Measurements from ENCODE around the gene WNT9A. TPM values are rescaled to one million over a fixed set of nuclear protein-coding genes. Genes with fewer than 3 reads are reported as not detected.

The WNT9A gene
- total RNA-seq, 1 experiment from 2014 or later, result not detected

GRCh38 chr1:227888404-227889046 lies 59.2 kb downstream of the WNT9A start:
- Histone ChIP-seq H3K27me3 (replicated peaks; ENCODE audit: insufficient read depth, low read depth, low read length, poor library complexity) (no peaks in the 10 kb centered on the region), H3K4me1 (ENCODE audit: insufficient read depth, low read length, poor library complexity, severe bottlenecking) (no peaks in the 10 kb centered on the region), H3K36me3 (ENCODE audit: insufficient read depth, low read length, poor library complexity, severe bottlenecking) (no peaks in the 10 kb centered on the region), H3K4me3 (ENCODE audit: low read depth, low read length, poor library complexity, severe bottlenecking) (no peak overlapping the region), H3K27ac (ENCODE audit: low read depth, low read length, poor library complexity, severe bottlenecking) (no peak overlapping the region), H3K9me3 (ENCODE audit: low read depth, low read length, poor library complexity, severe bottlenecking) (no peaks in the 10 kb centered on the region)
- DNase-seq (ENCODE audit: low spot score), result no peak
- ChIA-PET CTCF (no interaction called here), POLR2A (ENCODE audit: low non-redundant PET) (no interaction called here)
- no peak for TF ChIP-seq CTCF (conservative IDR thresholded peaks at IDR 0.05; ENCODE audit: low read depth, low read length)
- no peak for TF ChIP-seq EZH2 (IDR thresholded peaks at IDR 0.05; ENCODE audit: borderline replicate concordance, low read depth, low read length, poor library complexity, severe bottlenecking)
- BruUV-seq (replicated peaks), result no TSS peak
- intact Hi-C loops (cut with micrococcal nuclease; ENCODE audit: unreplicated experiment), result no loop called here

GRCh38 chr1:227887697-227888403 lies 59.9 kb downstream of the WNT9A start:
- H3K4me1 ChIP-seq (ENCODE audit: insufficient read depth, low read length, poor library complexity, severe bottlenecking), result no peaks in the 10 kb centered on the region
- no peak overlapping the region for H3K27ac ChIP-seq (ENCODE audit: low read depth, low read length, poor library complexity, severe bottlenecking)
- DNase-seq (ENCODE audit: low spot score), result no peak
- H3K4me3 ChIP-seq (ENCODE audit: low read depth, low read length, poor library complexity, severe bottlenecking), result no peak overlapping the region
- ChIA-PET POLR2A (ENCODE audit: low non-redundant PET) (no interaction called here), CTCF (no interaction called here)
- H3K9me3 ChIP-seq (ENCODE audit: low read depth, low read length, poor library complexity, severe bottlenecking), result no peaks in the 10 kb centered on the region
- H3K27me3 ChIP-seq (replicated peaks; ENCODE audit: insufficient read depth, low read depth, low read length, poor library complexity), result no peaks in the 10 kb centered on the region
- intact Hi-C loops (cut with micrococcal nuclease; ENCODE audit: unreplicated experiment), result no loop called here
- H3K36me3 ChIP-seq (ENCODE audit: insufficient read depth, low read length, poor library complexity, severe bottlenecking), result no peaks in the 10 kb centered on the region
- no peak for TF ChIP-seq EZH2 (IDR thresholded peaks at IDR 0.05; ENCODE audit: borderline replicate concordance, low read depth, low read length, poor library complexity, severe bottlenecking)
- TF ChIP-seq CTCF (conservative IDR thresholded peaks at IDR 0.05; ENCODE audit: low read depth, low read length), result no peak
- BruUV-seq (replicated peaks), result no TSS peak

GRCh38 chr1:227886993-227887696 lies 60.6 kb downstream of the WNT9A start:
- CTCF ChIA-PET, result no interaction called here
- Histone ChIP-seq H3K36me3 (ENCODE audit: insufficient read depth, low read length, poor library complexity, severe bottlenecking) (no peaks in the 10 kb centered on the region), H3K4me3 (ENCODE audit: low read depth, low read length, poor library complexity, severe bottlenecking) (peak overlapping the region; percentile 32), H3K4me1 (ENCODE audit: insufficient read depth, low read length, poor library complexity, severe bottlenecking) (no peaks in the 10 kb centered on the region), H3K27me3 (replicated peaks; ENCODE audit: insufficient read depth, low read depth, low read length, poor library complexity) (no peaks in the 10 kb centered on the region), H3K27ac (ENCODE audit: low read depth, low read length, poor library complexity, severe bottlenecking) (no peak overlapping the region), H3K9me3 (ENCODE audit: low read depth, low read length, poor library complexity, severe bottlenecking) (no peaks in the 10 kb centered on the region)
- intact Hi-C loops (cut with micrococcal nuclease; ENCODE audit: unreplicated experiment), result no loop called here
- BruUV-seq (replicated peaks), result no TSS peak
- DNase-seq (ENCODE audit: low spot score), result no peak
- POLR2A ChIA-PET (ENCODE audit: low non-redundant PET), result no interaction called here
- TF ChIP-seq EZH2 (IDR thresholded peaks at IDR 0.05; ENCODE audit: borderline replicate concordance, low read depth, low read length, poor library complexity, severe bottlenecking) (no peak), CTCF (conservative IDR thresholded peaks at IDR 0.05; ENCODE audit: low read depth, low read length) (no peak)

Measured in A673 (cell line).